Activated CD4-positive, alpha-beta memory T cell treated with anti-CD3 and anti-CD28 coated beads for 36 hours (primary cell): ENCODE results near the gene C16orf54. TPM values are rescaled to one million over a fixed set of nuclear protein-coding genes. Genes with fewer than 3 reads are reported as not detected.
"Not testable (repeated sequence)": the region's sequence is repeated elsewhere in the genome, so short reads cannot be mapped to it uniquely, and the experiment has no call there.

Experiments
- CTCF ChIA-PET: fragments of 350-600 bp; sonication (Branson Sonifier 250); formaldehyde crosslinking; loops from one replicate; lab custom pipeline; 2021; ENCODE audit warnings: antibody characterized with exemption, inconsistent platforms; lab: Charles Lee
- POLR2A ChIA-PET: fragments of 350-600 bp; sonication (Branson Sonifier 250); formaldehyde crosslinking; loops from one replicate; lab custom pipeline; 2021; ENCODE audit warnings: antibody characterized with exemption; lab: Charles Lee
- DNase-seq: peaks from one replicate; pipeline ENCODE4 v3.0.0-alpha.2; 2020
- H3K27ac Mint-ChIP-seq: one replicate; pipeline ENCODE4 v1.8.0; 2021; ENCODE audit warnings: mixed read lengths
- H3K27me3 Mint-ChIP-seq: one replicate; pipeline ENCODE4 v1.8.0; 2021; ENCODE audit warnings: mixed read lengths
- H3K36me3 Mint-ChIP-seq: one replicate; pipeline ENCODE4 v1.8.0; 2021; ENCODE audit warnings: mixed read lengths
- H3K4me1 Mint-ChIP-seq: one replicate; pipeline ENCODE4 v1.8.0; 2021; ENCODE audit warnings: low read depth, mixed read lengths
- H3K4me3 Mint-ChIP-seq: one replicate; pipeline ENCODE4 v1.8.0; 2021; ENCODE audit warnings: mild to moderate bottlenecking, mixed read lengths
- H3K9me3 Mint-ChIP-seq: one replicate; pipeline ENCODE4 v1.8.0; 2021; ENCODE audit warnings: mixed read lengths
- intact Hi-C: fragments of 100-400 bp; cut with micrococcal nuclease; formaldehyde crosslinking; loops from one replicate; pipeline ENCODE4 v1.15.1; 2023
- total RNA-seq, 2 experiments: library from RNA; stranded (reverse); gene quantifications; one replicate each; pipeline ENCODE4 v1.2.3, GENCODE V29; 2021

The C16orf54 gene
- total RNA-seq, 2 experiments from 2014 or later: 25.2 to 26.2 TPM

- no peaks in the 10 kb centered on the region for H3K4me1 Mint-ChIP-seq
- H3K27me3 Mint-ChIP-seq: no peaks in the 10 kb centered on the region
- intact Hi-C loops: no loop called here
- no peak overlapping the region for H3K4me3 Mint-ChIP-seq
- ChIA-PET CTCF (interaction anchor here (0.6 to 1.4 kb wide), 3 partner anchors 37 to 675 kb away, joined by 3 to 6 read pairs (median 3); no protein-coding TSS in a partner anchor), POLR2A (no interaction called here)
- DNase-seq: no peak
- no peaks in the 10 kb centered on the region for H3K9me3 Mint-ChIP-seq
- no peaks in the 10 kb centered on the region for H3K36me3 Mint-ChIP-seq
- no peak overlapping the region for H3K27ac Mint-ChIP-seq
These were observed 20.8 kb upstream of the C16orf54 start for GRCh38 chr16:29766571-29766970.

- H3K27ac Mint-ChIP-seq: no peak overlapping the region
- intact Hi-C loops: no loop called here
- ChIA-PET CTCF (interaction anchor here (1.1 kb wide), 1 partner anchor 74 kb away, joined by 3 read pairs; no protein-coding TSS in a partner anchor), POLR2A (no interaction called here)
- H3K36me3 Mint-ChIP-seq: no peaks in the 10 kb centered on the region
- no peak for DNase-seq
- H3K27me3 Mint-ChIP-seq: no peaks in the 10 kb centered on the region
- H3K4me1 Mint-ChIP-seq: no peaks in the 10 kb centered on the region
- no peaks in the 10 kb centered on the region for H3K9me3 Mint-ChIP-seq
- no peak overlapping the region for H3K4me3 Mint-ChIP-seq
These were observed 19.6 kb upstream of the C16orf54 start for GRCh38 chr16:29765167-29766032.

DNA sequence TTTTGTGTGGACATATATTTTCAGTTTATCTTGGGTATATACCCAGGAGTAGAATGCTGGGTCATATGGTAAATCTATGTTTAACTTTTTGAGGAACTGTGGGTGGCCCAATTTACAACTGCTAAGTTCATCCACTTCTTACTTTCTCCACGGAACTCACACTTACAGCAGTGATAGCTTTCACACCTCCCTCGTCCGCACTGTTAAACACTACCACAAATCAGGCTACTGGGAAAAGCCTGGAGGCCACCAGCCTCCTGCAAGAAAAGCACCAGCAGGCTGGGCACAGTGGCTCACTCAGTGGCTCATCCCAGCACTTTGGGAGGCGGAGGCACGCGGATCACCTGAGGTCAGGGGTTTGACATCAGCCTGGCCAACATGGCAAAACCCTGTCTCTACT lies 17.5 kb upstream of the C16orf54 start:
- DNase-seq: no peak
- CTCF ChIA-PET: no interaction called here
- Mint-ChIP-seq H3K27me3 (no peaks in the 10 kb centered on the region), H3K27ac (no peak overlapping the region), H3K4me1 (peaks cover 2% of the 10 kb centered on the region), H3K4me3 (no peak overlapping the region), H3K9me3 (no peaks in the 10 kb centered on the region), H3K36me3 (no peaks in the 10 kb centered on the region)
- POLR2A ChIA-PET: no interaction called here
- intact Hi-C loops: no loop called here

DNA sequence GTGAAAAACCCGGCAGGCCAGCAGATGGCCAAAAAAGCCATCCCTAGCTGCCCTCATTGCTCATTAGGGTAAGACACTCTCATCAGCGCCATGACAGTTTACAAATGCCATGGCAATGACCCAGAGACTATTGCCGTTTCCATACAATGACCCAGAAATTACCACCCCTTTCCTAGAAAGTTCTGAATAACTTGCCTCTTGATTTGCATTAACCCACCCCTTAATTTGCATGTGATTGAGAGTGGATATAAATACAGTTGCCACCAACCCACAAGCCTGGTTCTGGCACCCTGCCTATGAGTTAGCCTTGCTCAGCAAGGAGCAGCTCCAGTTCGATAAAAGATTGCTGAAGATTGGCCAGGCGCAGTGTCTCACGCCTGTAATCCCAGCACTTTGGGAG lies 16.1 kb upstream of the C16orf54 start:
- ChIA-PET CTCF (interaction anchor here (2.1 kb wide), 1 partner anchor 23 kb away, joined by 6 read pairs; no protein-coding TSS in a partner anchor), POLR2A (interaction anchor here (0.9 kb wide), 1 partner anchor 29 kb away, joined by 5 read pairs; the partner anchor contains the start of gene KIF22)
- intact Hi-C loops: no loop called here
- DNase-seq: no peak
- H3K4me1 Mint-ChIP-seq: peaks cover 6% of the 10 kb centered on the region
- no peak overlapping the region for H3K27ac Mint-ChIP-seq
- no peaks in the 10 kb centered on the region for H3K9me3 Mint-ChIP-seq
- H3K27me3 Mint-ChIP-seq: no peaks in the 10 kb centered on the region
- H3K36me3 Mint-ChIP-seq: no peaks in the 10 kb centered on the region
- H3K4me3 Mint-ChIP-seq: no peak overlapping the region

DNA sequence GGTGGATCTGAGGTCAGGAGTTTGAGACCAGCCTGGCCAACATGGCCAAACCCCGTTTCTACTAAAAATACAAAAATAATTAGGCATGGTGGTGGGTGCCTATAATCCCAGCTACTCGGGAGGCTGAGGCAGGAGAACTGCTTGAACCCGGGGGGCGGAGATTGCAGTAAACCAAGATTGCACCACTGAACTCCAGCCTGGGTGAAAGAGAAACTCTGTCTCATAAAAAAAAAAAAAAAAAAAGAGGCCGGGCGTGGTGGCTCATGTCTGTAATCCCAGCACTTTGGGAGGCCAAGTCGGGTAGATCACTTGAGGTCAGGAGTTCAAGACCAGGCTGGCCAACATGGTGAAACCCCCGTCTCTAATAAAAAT lies 15.5 kb upstream of the C16orf54 start:
- intact Hi-C loops, H3K27ac Mint-ChIP-seq, H3K27me3 Mint-ChIP-seq, H3K36me3 Mint-ChIP-seq, H3K4me3 Mint-ChIP-seq, H3K4me1 Mint-ChIP-seq, DNase-seq, H3K9me3 Mint-ChIP-seq: not testable (repeated sequence)
- POLR2A ChIA-PET: interaction anchor here (0.7 kb wide), 1 partner anchor 101 kb away, joined by 3 read pairs; no protein-coding TSS in a partner anchor
- CTCF ChIA-PET: interaction anchor here (2.1 kb wide), 1 partner anchor 24 kb away, joined by 6 read pairs; no protein-coding TSS in a partner anchor

DNA sequence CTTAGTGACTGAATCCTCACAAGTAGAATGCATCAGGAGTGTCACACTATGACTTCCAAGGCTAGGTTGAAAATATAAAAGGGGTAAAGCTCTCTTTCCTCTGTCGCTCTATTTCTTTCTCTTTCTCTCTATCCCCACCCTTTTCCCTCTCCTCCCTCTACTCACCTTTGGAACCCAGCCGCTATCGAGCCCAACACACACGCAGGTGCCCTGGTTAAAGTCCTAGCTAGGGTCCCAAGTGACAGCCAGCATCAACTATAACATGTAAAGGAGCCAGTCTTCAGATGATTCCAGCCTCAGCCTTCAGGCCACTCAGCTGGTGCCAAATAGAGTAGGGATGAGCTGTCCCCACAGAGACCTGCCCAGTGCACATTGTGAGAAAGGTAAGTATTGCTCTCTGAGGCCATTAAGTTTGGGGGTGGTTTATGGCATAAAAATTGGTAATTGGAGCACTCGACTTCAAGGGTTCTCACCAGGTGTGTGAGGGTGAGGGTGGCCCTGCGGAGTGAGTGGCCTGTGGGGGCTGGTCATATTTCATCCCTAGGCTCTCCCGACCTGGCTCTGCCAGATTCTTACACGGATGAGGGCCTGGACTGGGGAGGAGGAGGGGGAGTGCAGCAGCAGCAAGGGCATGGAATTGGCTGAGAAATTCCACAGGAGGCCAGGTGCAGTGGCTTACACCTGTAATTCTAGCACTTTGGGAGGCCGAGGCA lies 14.9 kb upstream of the C16orf54 start:
- Mint-ChIP-seq H3K9me3 (no peaks in the 10 kb centered on the region), H3K36me3 (no peaks in the 10 kb centered on the region), H3K4me3 (no peak overlapping the region), H3K27ac (no peak overlapping the region), H3K27me3 (no peaks in the 10 kb centered on the region), H3K4me1 (peaks cover 9% of the 10 kb centered on the region)
- DNase-seq: no peak
- intact Hi-C loops: no loop called here
- ChIA-PET POLR2A (interaction anchor here (0.7 kb wide), 2 partner anchors 22 to 100 kb away, joined by 3 read pairs; no protein-coding TSS in a partner anchor), CTCF (interaction anchor here (2.1 kb wide), 1 partner anchor 24 kb away, joined by 6 read pairs; no protein-coding TSS in a partner anchor)

DNA sequence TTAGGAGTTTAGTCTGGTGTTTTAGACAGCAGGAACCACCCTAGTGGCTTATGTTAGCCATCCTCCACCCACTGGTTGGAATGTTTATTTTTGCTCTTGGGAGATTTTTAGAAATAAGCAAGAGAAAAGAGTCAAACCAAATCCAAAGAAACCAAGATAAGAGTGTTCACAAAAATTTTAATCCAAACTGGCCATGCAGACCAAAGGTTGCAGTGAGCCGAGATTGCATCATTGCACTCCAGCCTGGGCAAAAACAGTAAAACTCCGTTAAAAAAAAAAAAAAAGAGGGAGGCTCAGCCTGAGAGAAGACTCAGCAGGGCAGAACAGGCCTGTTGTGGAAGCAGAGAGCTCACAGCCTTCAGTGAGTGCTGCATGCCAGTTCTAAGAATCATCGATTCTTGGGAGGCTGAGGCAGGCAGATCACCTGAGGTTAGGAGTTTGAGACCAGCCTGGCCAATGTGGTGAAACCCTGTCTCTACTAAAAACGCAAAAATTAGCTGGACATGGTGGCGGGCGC lies 12.2 kb upstream of the C16orf54 start:
- no peak overlapping the region for H3K27ac Mint-ChIP-seq
- no peak overlapping the region for H3K4me3 Mint-ChIP-seq
- peaks cover 20% of the 10 kb centered on the region for H3K4me1 Mint-ChIP-seq
- POLR2A ChIA-PET: no interaction called here
- no peaks in the 10 kb centered on the region for H3K9me3 Mint-ChIP-seq
- H3K36me3 Mint-ChIP-seq: no peaks in the 10 kb centered on the region
- CTCF ChIA-PET: interaction anchor here (1.1 kb wide), 1 partner anchor 27 kb away, joined by 5 read pairs; no protein-coding TSS in a partner anchor
- DNase-seq: no peak
- intact Hi-C loops: no loop called here
- no peaks in the 10 kb centered on the region for H3K27me3 Mint-ChIP-seq

GRCh38 chr16:29757086-29757485 lies 11.3 kb upstream of the C16orf54 start:
- ChIA-PET POLR2A (interaction anchor here (0.6 to 1.0 kb wide), 2 partner anchors 33 to 37 kb away, joined by 3 to 4 read pairs; partner anchors contain the start of gene KIF22), CTCF (interaction anchor here (4.5 kb wide), 1 partner anchor 28 kb away, joined by 25 read pairs; no protein-coding TSS in a partner anchor)
- H3K27me3 Mint-ChIP-seq, H3K9me3 Mint-ChIP-seq, H3K4me3 Mint-ChIP-seq, H3K36me3 Mint-ChIP-seq, intact Hi-C loops, H3K27ac Mint-ChIP-seq, DNase-seq: not testable (repeated sequence)
- H3K4me1 Mint-ChIP-seq: peaks cover 20% of the 10 kb centered on the region

DNA sequence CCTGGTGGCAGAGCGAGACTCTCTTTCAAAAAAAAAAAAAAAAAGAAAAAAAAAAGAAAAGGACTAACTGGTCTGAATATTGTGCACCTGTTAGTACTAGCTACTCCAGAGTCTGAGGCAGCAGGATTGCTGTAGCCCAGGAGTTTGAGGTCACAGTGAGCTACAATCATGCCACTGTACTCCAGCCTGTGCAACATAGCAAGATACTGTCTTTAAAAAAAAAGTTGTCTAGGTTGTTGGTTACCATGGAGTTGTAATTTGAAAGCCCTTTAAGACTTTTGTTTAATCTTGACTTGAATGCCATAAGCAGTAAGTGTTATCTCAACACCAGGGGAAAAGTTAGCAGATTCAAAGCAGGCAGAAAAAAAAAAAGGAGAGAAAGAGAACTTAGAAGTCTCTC lies 10.9 kb upstream of the C16orf54 start:
- no peaks in the 10 kb centered on the region for H3K9me3 Mint-ChIP-seq
- no peaks in the 10 kb centered on the region for H3K36me3 Mint-ChIP-seq
- no peak overlapping the region for H3K4me3 Mint-ChIP-seq
- intact Hi-C loops: no loop called here
- no peaks in the 10 kb centered on the region for H3K27me3 Mint-ChIP-seq
- CTCF ChIA-PET: interaction anchor here (0.5 to 4.5 kb wide), 2 partner anchors 16 to 28 kb away, joined by 3 to 25 read pairs; no protein-coding TSS in a partner anchor
- no peak overlapping the region for H3K27ac Mint-ChIP-seq
- peaks cover 20% of the 10 kb centered on the region for H3K4me1 Mint-ChIP-seq
- POLR2A ChIA-PET: interaction anchor here (0.8 to 1.0 kb wide), 2 partner anchors 13 to 34 kb away, joined by 3 to 4 read pairs; partner anchors contain the start of gene KIF22
- no peak for DNase-seq

GRCh38 chr16:29753516-29753915 lies 7.7 kb upstream of the C16orf54 start:
- Mint-ChIP-seq H3K27me3 (no peaks in the 10 kb centered on the region), H3K27ac (no peak overlapping the region), H3K4me1 (peaks cover 24% of the 10 kb centered on the region), H3K36me3 (peaks cover 3% of the 10 kb centered on the region), H3K4me3 (no peak overlapping the region), H3K9me3 (no peaks in the 10 kb centered on the region)
- POLR2A ChIA-PET: interaction anchor here (1.0 to 1.2 kb wide), 3 partner anchors 7 to 21 kb away, joined by 3 to 6 read pairs (median 3); no protein-coding TSS in a partner anchor
- intact Hi-C loops: no loop called here
- DNase-seq: no peak
- CTCF ChIA-PET: interaction anchor here (1.2 to 4.5 kb wide), 5 partner anchors 8 to 95 kb away, joined by 4 to 25 read pairs (median 9); partner anchors contain the start of genes C16orf54 and KIF22

GRCh38 chr16:29748760-29749149 lies 3.0 kb upstream of the C16orf54 start:
- CTCF ChIA-PET: interaction anchor here (0.8 kb wide), 2 partner anchors 37 to 68 kb away, joined by 4 to 5 read pairs; no protein-coding TSS in a partner anchor

More at GRCh38 chr16:29748760-29749149, 3.0 kb upstream of the C16orf54 start:
- H3K4me3 Mint-ChIP-seq, H3K27me3 Mint-ChIP-seq, H3K9me3 Mint-ChIP-seq: not testable (repeated sequence)
- Mint-ChIP-seq H3K4me1 (peaks cover 39% of the 10 kb centered on the region), H3K36me3 (peaks cover 15% of the 10 kb centered on the region), H3K27ac (peak overlapping the region; percentile 31)
- intact Hi-C loops: loop anchor here (5.0 kb wide), 1 partner anchor 34 kb away; no protein-coding TSS in a partner anchor
- POLR2A ChIA-PET: interaction anchor here (1.2 kb wide), 1 partner anchor 41 kb away, joined by 5 read pairs; the partner anchor contains the start of gene KIF22
- peak; percentile 36 for DNase-seq
